Caki2 (cell line): ENCODE measurements around the gene LRCH1. TPM values are rescaled to one million over a fixed set of nuclear protein-coding genes. Genes with fewer than 3 reads are reported as not detected.
A peak's percentile ranks its signal among the peaks of the same experiment; 100 is the strongest.

Experiments
- DNase-seq: peaks from one replicate; pipeline ENCODE4 v3.0.0-alpha.2; 2015; ENCODE audit warnings: low read depth
- in situ Hi-C: cut with HindIII; loops from 2 replicates; pipeline ENCODE4 v1.10.0; 2016; ENCODE audit warnings: low sequenced_read_pairs, low pct_unique_long_range_greater_than_20kb, mixed read lengths
- total RNA-seq: library from RNA; depleted of rRNA; stranded (reverse); fragments of >200 nt; shearing (Covaris generic); gene quantifications from 2 replicates; pipeline ENCODE4 v1.2.3, GENCODE V29; 2014; ENCODE audit warnings: low replicate concordance

LRCH1 gene
- total RNA-seq, 1 experiment from 2014 or later, result 5.4 TPM

- DNase-seq, result peak; percentile 60
- in situ Hi-C loops, result no loop called here
Observed at GRCh38 chr13:46621792-46622629, 69.0 kb downstream of the LRCH1 start.

GRCh38 chr13:46622630-46623256 lies 69.8 kb downstream of the LRCH1 start:
- DNase-seq, result no peak
- in situ Hi-C loops, result no loop called here

- DNase-seq, result no peak
- in situ Hi-C loops, result no loop called here
Observed at GRCh38 chr13:46624353-46624752, 71.4 kb downstream of the LRCH1 start.

- no peak for DNase-seq
- in situ Hi-C loops, result no loop called here
Observed at GRCh38 chr13:46624821-46625220, 71.9 kb downstream of the LRCH1 start.

- DNase-seq, result no peak
Observed at GRCh38 chr13:46627462-46627861, 74.5 kb downstream of the LRCH1 start.

GRCh38 chr13:46628622-46629365 lies 75.8 kb downstream of the LRCH1 start:
- no peak for DNase-seq
- in situ Hi-C loops, result no loop called here

More at GRCh38 chr13:46627462-46627861, 74.5 kb downstream of the LRCH1 start:
- in situ Hi-C loops, result no loop called here

GRCh38 chr13:46629811-46630413 lies 76.9 kb downstream of the LRCH1 start:
- in situ Hi-C loops, result no loop called here
- no peak for DNase-seq

GRCh38 chr13:46630431-46631178 lies 77.6 kb downstream of the LRCH1 start:
- in situ Hi-C loops, result no loop called here
- no peak for DNase-seq

- in situ Hi-C loops, result no loop called here
Observed at GRCh38 chr13:46631179-46631542, 78.2 kb downstream of the LRCH1 start.

GRCh38 chr13:46632176-46632575 lies 79.2 kb downstream of the LRCH1 start:
- no peak for DNase-seq
- in situ Hi-C loops, result no loop called here

More at GRCh38 chr13:46631179-46631542, 78.2 kb downstream of the LRCH1 start:
- DNase-seq, result no peak

GRCh38 chr13:46633416-46633815 lies 80.4 kb downstream of the LRCH1 start:
- DNase-seq, result peak; percentile 57
- in situ Hi-C loops, result no loop called here

- DNase-seq, result no peak
- in situ Hi-C loops, result no loop called here
Observed at GRCh38 chr13:46636451-46636850, 83.5 kb downstream of the LRCH1 start.

- no peak for DNase-seq
- in situ Hi-C loops, result no loop called here
Observed at GRCh38 chr13:46637213-46637612, 84.2 kb downstream of the LRCH1 start.

- in situ Hi-C loops, result no loop called here
Observed at GRCh38 chr13:46638262-46638661, 85.3 kb downstream of the LRCH1 start.

GRCh38 chr13:46639033-46639981 lies 86.3 kb downstream of the LRCH1 start:
- DNase-seq, result peak; percentile 80
- in situ Hi-C loops, result no loop called here

More at GRCh38 chr13:46638262-46638661, 85.3 kb downstream of the LRCH1 start:
- no peak for DNase-seq

- in situ Hi-C loops, result no loop called here
- DNase-seq, result peak; percentile 62
Observed at GRCh38 chr13:46640843-46641242, 87.9 kb downstream of the LRCH1 start.
